Skeletal muscle satellite cell (primary cell): ENCODE data around the gene GALR1.

Experiments used
- H3K27me3 ChIP-seq: 2 replicates; pipeline ENCODE4 v1.7.0; 2013; ENCODE audit warnings: low read length; ENCODE audit not compliant: control insufficient read depth, insufficient read depth
- H3K36me3 ChIP-seq: 2 replicates; pipeline ENCODE4 v1.7.0; 2013; ENCODE audit warnings: mild to moderate bottlenecking, control low read depth, low read length; ENCODE audit not compliant: insufficient read depth
- H3K4me1 ChIP-seq: 2 replicates; pipeline ENCODE4 v1.7.0; 2013; ENCODE audit warnings: low read length; ENCODE audit not compliant: control insufficient read depth, insufficient read depth
- H3K4me2 ChIP-seq: 2 replicates; pipeline ENCODE4 v1.7.0; 2013; ENCODE audit warnings: mild to moderate bottlenecking, low read length
- H3K4me3 ChIP-seq: 2 replicates; pipeline ENCODE4 v1.7.0; 2013; ENCODE audit warnings: low read length
- H3K9ac ChIP-seq: 2 replicates; pipeline ENCODE4 v1.7.0; 2013; ENCODE audit warnings: mild to moderate bottlenecking, low read depth, low read length, moderate library complexity
- H3K9me3 ChIP-seq: replicated peaks from 2 replicates; pipeline ENCODE4 v1.7.0; 2013; ENCODE audit warnings: mild to moderate bottlenecking, control low read depth, low read length

GALR1 gene

GRCh38 chr18:77300579-77300978 lies 50.9 kb downstream of the GALR1 start:
- no peak overlapping the region for H3K4me2 ChIP-seq
- H3K9ac ChIP-seq = no peak overlapping the region
- no peaks in the 10 kb centered on the region for H3K4me1 ChIP-seq
- no peaks in the 10 kb centered on the region for H3K9me3 ChIP-seq
- H3K4me3 ChIP-seq = no peak overlapping the region
- H3K36me3 ChIP-seq = no peaks in the 10 kb centered on the region
- H3K27me3 ChIP-seq = no peaks in the 10 kb centered on the region

- Histone ChIP-seq H3K9ac (no peak overlapping the region), H3K27me3 (no peaks in the 10 kb centered on the region), H3K4me1 (no peaks in the 10 kb centered on the region), H3K36me3 (no peaks in the 10 kb centered on the region), H3K9me3 (no peaks in the 10 kb centered on the region), H3K4me3 (no peak overlapping the region), H3K4me2 (no peak overlapping the region)
Measured at GRCh38 chr18:77304268-77304667, 54.6 kb downstream of the GALR1 start.

- Histone ChIP-seq H3K36me3 (no peaks in the 10 kb centered on the region), H3K4me3 (no peak overlapping the region), H3K9me3 (no peaks in the 10 kb centered on the region), H3K4me1 (no peaks in the 10 kb centered on the region), H3K27me3 (no peaks in the 10 kb centered on the region), H3K4me2 (no peak overlapping the region), H3K9ac (no peak overlapping the region)
Measured at GRCh38 chr18:77305676-77306075, 56.0 kb downstream of the GALR1 start.

- Histone ChIP-seq H3K4me2 (no peak overlapping the region), H3K9ac (no peak overlapping the region), H3K36me3 (no peaks in the 10 kb centered on the region), H3K9me3 (no peaks in the 10 kb centered on the region), H3K27me3 (no peaks in the 10 kb centered on the region), H3K4me3 (no peak overlapping the region), H3K4me1 (no peaks in the 10 kb centered on the region)
Measured at GRCh38 chr18:77308216-77308615, 58.6 kb downstream of the GALR1 start.

- Histone ChIP-seq H3K4me1 (no peaks in the 10 kb centered on the region), H3K4me2 (no peak overlapping the region), H3K27me3 (no peaks in the 10 kb centered on the region), H3K9me3 (no peaks in the 10 kb centered on the region), H3K9ac (no peak overlapping the region), H3K36me3 (no peaks in the 10 kb centered on the region), H3K4me3 (no peak overlapping the region)
Measured at GRCh38 chr18:77314511-77314910, 64.9 kb downstream of the GALR1 start.

- H3K9me3 ChIP-seq = no peaks in the 10 kb centered on the region
- H3K27me3 ChIP-seq = no peaks in the 10 kb centered on the region
- no peaks in the 10 kb centered on the region for H3K4me1 ChIP-seq
- H3K4me3 ChIP-seq = no peak overlapping the region
- H3K4me2 ChIP-seq = no peak overlapping the region
- no peaks in the 10 kb centered on the region for H3K36me3 ChIP-seq
- no peak overlapping the region for H3K9ac ChIP-seq
Measured at GRCh38 chr18:77314952-77315351, 65.3 kb downstream of the GALR1 start.

GRCh38 chr18:77316008-77316407 lies 66.4 kb downstream of the GALR1 start:
- no peak overlapping the region for H3K9ac ChIP-seq
- no peak overlapping the region for H3K4me3 ChIP-seq
- H3K27me3 ChIP-seq = no peaks in the 10 kb centered on the region
- no peak overlapping the region for H3K4me2 ChIP-seq
- no peaks in the 10 kb centered on the region for H3K9me3 ChIP-seq
- H3K4me1 ChIP-seq = no peaks in the 10 kb centered on the region
- no peaks in the 10 kb centered on the region for H3K36me3 ChIP-seq

- H3K9ac ChIP-seq = no peak overlapping the region
- H3K36me3 ChIP-seq = no peaks in the 10 kb centered on the region
- no peak overlapping the region for H3K4me2 ChIP-seq
- H3K27me3 ChIP-seq = no peaks in the 10 kb centered on the region
- H3K9me3 ChIP-seq = no peaks in the 10 kb centered on the region
- no peaks in the 10 kb centered on the region for H3K4me1 ChIP-seq
- H3K4me3 ChIP-seq = no peak overlapping the region
Measured at GRCh38 chr18:77316641-77317040, 67.0 kb downstream of the GALR1 start.

- no peak overlapping the region for H3K4me2 ChIP-seq
- H3K27me3 ChIP-seq = no peaks in the 10 kb centered on the region
- H3K9ac ChIP-seq = no peak overlapping the region
- no peak overlapping the region for H3K4me3 ChIP-seq
- H3K4me1 ChIP-seq = no peaks in the 10 kb centered on the region
- H3K9me3 ChIP-seq = no peaks in the 10 kb centered on the region
- no peaks in the 10 kb centered on the region for H3K36me3 ChIP-seq
Measured at GRCh38 chr18:77320971-77321559, 71.4 kb downstream of the GALR1 start.

- no peak overlapping the region for H3K9ac ChIP-seq
- no peaks in the 10 kb centered on the region for H3K27me3 ChIP-seq
- no peaks in the 10 kb centered on the region for H3K9me3 ChIP-seq
- H3K4me1 ChIP-seq = no peaks in the 10 kb centered on the region
- no peak overlapping the region for H3K4me3 ChIP-seq
- no peaks in the 10 kb centered on the region for H3K36me3 ChIP-seq
- H3K4me2 ChIP-seq = no peak overlapping the region
Measured at GRCh38 chr18:77321823-77322805, 72.5 kb downstream of the GALR1 start.

- H3K4me3 ChIP-seq = no peak overlapping the region
- no peaks in the 10 kb centered on the region for H3K36me3 ChIP-seq
- H3K9me3 ChIP-seq = no peaks in the 10 kb centered on the region
- no peak overlapping the region for H3K4me2 ChIP-seq
- no peaks in the 10 kb centered on the region for H3K4me1 ChIP-seq
- H3K27me3 ChIP-seq = no peaks in the 10 kb centered on the region
- no peak overlapping the region for H3K9ac ChIP-seq
Measured at GRCh38 chr18:77323640-77324299, 74.1 kb downstream of the GALR1 start.
